PC-9 (cell line): ENCODE data around the gene ZNF211.

Experiments
- CTCF ChIP-seq: fragments of 200-600 bp; sonication (generic); conservative IDR thresholded peaks from 2 replicates; pipeline ENCODE4 v1.6.1; 2017; ENCODE audit warnings: mixed run types, antibody characterized with exemption, mild to moderate bottlenecking, moderate library complexity
- EZH2 ChIP-seq: fragments of 200-600 bp; sonication (generic); IDR thresholded peaks from 2 replicates; pipeline ENCODE4 v1.8.0; 2017; ENCODE audit warnings: antibody characterized with exemption, low read depth

GRCh38 chr19:57637379-57637778 lies 4.4 kb downstream of the ZNF211 start:
- TF ChIP-seq CTCF (no peak), EZH2 (no peak)
